ENCODE data around the gene EEF1B2.
A peak's percentile ranks its signal among the peaks of the same experiment; 100 is the strongest.
"Not testable (repeated sequence)": the region's sequence is repeated elsewhere in the genome, so short reads cannot be mapped to it uniquely, and the experiment has no call there.

The EEF1B2 gene

DNA sequence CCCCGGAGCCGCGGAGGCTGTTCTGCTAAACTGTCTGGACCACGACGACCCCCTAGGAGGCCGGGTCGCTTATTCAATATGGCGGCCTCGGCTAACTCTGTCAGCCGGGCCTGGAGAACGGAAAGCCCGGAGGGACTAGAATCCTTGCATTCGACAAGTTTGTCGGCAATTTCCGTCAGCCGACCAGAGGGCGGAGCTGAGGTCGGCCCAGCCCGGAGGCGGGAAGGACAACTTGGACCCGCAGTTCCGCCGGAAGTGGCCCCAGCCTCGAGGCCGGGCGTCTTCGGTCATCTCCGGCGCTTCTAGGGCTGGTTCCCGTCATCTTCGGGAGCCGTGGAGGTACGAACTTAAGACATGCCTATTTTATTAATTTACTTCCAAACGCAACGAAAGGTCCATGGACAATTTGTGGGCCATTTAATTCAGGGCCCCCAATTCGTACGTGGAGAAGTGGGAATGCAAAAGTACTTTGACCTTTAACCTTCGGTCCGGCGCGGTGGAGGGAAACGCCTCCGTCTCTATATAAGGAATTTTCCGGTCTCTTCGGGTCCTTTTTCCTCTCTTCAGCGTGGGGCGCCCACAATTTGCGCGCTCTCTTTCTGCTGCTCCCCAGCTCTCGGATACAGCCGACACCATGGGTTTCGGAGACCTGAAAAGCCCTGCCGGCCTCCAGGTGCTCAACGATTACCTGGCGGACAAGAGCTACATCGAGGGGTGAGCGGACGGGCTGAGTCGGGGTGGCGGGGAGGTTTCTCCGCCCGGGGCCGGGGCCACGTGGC lies at the start of gene EEF1B2, which contains the start of gene NDUFS1:
Gene EEF1B2, plus strand, starts transcription at position 550 of the 779 bp plus-strand sequence. Its CDS starts 85 bp downstream, at position 635.
Gene NDUFS1, minus strand, starts transcription at position 99 of the 779 bp plus-strand sequence. CDS start 5,766 bp downstream, outside the sequence.
- H3K4me1 ChIP-seq (ENCODE audit: control insufficient read depth, insufficient read depth, low read length): peaks cover 8% of the 10 kb centered on the region
- H3K27ac ChIP-seq (ENCODE audit: low read depth, low read length): peak within 1 kb of the TSS; percentile 83
- no peaks in the 10 kb centered on the region for H3K27me3 ChIP-seq (ENCODE audit: control insufficient read depth, insufficient read depth, low read length)
- H3K4me3 ChIP-seq (ENCODE audit: low read depth, low read length): peak within 1 kb of the TSS; percentile 91
- no peaks in the 10 kb centered on the region for H3K9me3 ChIP-seq (ENCODE audit: control insufficient read depth, insufficient read depth, low read depth, low read length)
- peak within 1 kb of the TSS; percentile 94 for H3K9ac ChIP-seq (ENCODE audit: low read length)
- H3K36me3 ChIP-seq (ENCODE audit: control insufficient read depth, insufficient read depth, low read length): peaks cover 39% of the 10 kb centered on the region

DNA sequence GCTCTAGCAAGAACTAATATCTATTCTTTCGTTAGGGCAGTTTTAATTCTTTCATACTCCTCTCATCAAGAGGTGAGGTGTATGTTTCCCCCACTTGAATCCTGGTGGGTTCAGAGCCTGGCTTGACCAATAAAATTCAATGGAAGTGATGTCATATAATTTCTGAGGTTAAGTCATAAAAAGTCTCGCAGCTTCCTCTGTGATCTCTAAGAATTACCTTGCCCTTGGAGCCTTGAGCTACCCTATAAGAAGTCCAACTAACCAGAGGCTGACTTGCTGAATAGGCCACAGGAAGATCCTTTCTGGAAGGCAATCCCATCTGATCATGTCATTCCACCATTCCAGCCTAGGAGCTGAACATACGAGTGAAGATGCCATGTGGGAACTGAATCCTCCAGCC lies 47.6 kb upstream of the EEF1B2 start:
- no peak overlapping the region for H3K4me3 ChIP-seq (ENCODE audit: low read depth, low read length)
- H3K36me3 ChIP-seq (ENCODE audit: control insufficient read depth, insufficient read depth, low read length): peaks cover 11% of the 10 kb centered on the region
- no peak overlapping the region for H3K27ac ChIP-seq (ENCODE audit: low read depth, low read length)
- no peaks in the 10 kb centered on the region for H3K27me3 ChIP-seq (ENCODE audit: control insufficient read depth, insufficient read depth, low read length)
- H3K4me1 ChIP-seq (ENCODE audit: control insufficient read depth, insufficient read depth, low read length): no peaks in the 10 kb centered on the region
- no peak overlapping the region for H3K9ac ChIP-seq (ENCODE audit: low read length)
- no peaks in the 10 kb centered on the region for H3K9me3 ChIP-seq (ENCODE audit: control insufficient read depth, insufficient read depth, low read depth, low read length)

DNA sequence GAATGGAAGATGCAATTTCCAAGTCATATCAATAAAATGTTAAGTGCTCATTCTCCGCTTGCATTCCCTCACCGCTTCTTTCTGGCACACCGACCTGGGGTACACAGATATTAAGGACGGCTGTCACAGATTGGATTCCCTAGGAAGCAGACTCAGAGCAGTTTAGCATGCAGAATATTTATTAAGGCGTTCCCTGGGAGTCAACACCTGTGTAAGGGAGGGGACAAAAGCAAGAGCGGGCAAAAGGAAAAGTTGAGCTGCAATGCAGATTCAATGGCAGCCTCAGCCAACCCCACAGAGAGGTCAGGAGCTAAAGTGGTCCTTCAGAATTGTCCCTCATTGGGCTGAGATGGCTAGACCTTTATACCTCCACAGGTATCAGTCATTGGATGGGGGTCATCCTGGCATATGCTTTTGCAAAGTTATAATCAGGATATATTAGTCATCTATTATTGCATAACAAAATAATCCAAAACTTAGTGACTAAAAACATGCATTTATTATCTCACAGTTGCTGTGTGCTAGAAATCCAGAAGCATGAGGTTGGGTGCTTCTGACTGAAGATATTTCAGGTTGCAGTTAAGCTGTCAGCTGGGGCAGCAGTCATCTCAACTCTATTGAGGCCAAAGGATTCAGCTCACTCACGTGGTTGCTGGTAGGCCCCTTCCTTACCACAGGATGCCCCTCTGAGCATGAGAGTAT lies 46.7 kb upstream of the EEF1B2 start:
- no peaks in the 10 kb centered on the region for H3K9me3 ChIP-seq (ENCODE audit: control insufficient read depth, insufficient read depth, low read depth, low read length)
- no peak overlapping the region for H3K4me3 ChIP-seq (ENCODE audit: low read depth, low read length)
- H3K9ac ChIP-seq (ENCODE audit: low read length): no peak overlapping the region
- no peaks in the 10 kb centered on the region for H3K27me3 ChIP-seq (ENCODE audit: control insufficient read depth, insufficient read depth, low read length)
- no peaks in the 10 kb centered on the region for H3K4me1 ChIP-seq (ENCODE audit: control insufficient read depth, insufficient read depth, low read length)
- H3K36me3 ChIP-seq (ENCODE audit: control insufficient read depth, insufficient read depth, low read length): peaks cover 14% of the 10 kb centered on the region
- no peak overlapping the region for H3K27ac ChIP-seq (ENCODE audit: low read depth, low read length)

DNA sequence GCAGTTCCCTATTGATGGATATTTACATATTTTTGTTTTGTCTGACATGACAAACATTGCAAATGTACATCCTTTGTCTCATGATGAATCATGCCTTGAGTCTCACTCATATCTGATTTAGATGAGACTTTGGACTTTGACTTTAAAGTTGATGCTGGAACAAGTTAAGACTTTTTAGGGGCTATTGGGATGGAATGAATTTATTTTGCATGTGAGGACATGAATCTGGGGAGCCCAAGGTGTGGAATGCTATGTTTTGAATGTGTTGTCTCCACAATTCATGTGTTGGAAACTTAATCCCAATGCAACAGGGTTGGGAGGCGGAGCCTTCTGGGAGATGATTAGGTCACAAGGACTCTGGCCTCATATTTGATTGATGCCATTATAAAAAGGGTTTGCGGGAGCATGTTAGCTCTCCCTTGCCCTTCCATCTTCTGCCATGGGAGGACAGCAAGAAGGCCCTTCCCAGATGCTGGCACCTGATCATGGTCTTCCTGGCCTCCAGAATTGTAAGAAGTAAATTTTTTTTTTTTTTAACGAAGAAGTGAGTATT lies 44.6 kb upstream of the EEF1B2 start:
- Histone ChIP-seq H3K9me3 (ENCODE audit: control insufficient read depth, insufficient read depth, low read depth, low read length) (no peaks in the 10 kb centered on the region), H3K36me3 (ENCODE audit: control insufficient read depth, insufficient read depth, low read length) (peaks cover 19% of the 10 kb centered on the region), H3K9ac (ENCODE audit: low read length) (no peak overlapping the region), H3K27ac (ENCODE audit: low read depth, low read length) (no peak overlapping the region), H3K4me3 (ENCODE audit: low read depth, low read length) (no peak overlapping the region), H3K27me3 (ENCODE audit: control insufficient read depth, insufficient read depth, low read length) (no peaks in the 10 kb centered on the region), H3K4me1 (ENCODE audit: control insufficient read depth, insufficient read depth, low read length) (no peaks in the 10 kb centered on the region)

DNA sequence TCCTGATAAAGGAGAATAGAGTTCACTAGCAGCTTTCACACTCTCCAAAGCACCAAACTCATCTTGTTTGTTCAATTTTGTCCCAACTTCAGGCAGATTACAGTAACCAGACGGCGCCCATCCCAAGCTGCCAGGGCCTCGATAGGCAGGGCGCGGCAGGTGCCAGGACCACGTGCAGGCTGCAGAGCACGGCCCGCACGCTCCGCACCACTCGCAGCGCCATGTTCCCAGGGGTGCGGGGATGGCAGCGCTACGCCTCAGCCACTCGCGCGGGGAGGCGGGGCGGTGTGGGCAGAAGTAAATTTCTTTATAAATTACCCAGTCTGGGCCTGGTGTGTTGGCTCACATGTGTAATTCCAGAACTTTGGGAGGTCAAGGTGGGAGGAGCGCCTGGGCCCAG lies 43.4 kb upstream of the EEF1B2 start:
- no peaks in the 10 kb centered on the region for H3K4me1 ChIP-seq (ENCODE audit: control insufficient read depth, insufficient read depth, low read length)
- no peak overlapping the region for H3K27ac ChIP-seq (ENCODE audit: low read depth, low read length)
- peaks cover 30% of the 10 kb centered on the region for H3K36me3 ChIP-seq (ENCODE audit: control insufficient read depth, insufficient read depth, low read length)

DNA sequence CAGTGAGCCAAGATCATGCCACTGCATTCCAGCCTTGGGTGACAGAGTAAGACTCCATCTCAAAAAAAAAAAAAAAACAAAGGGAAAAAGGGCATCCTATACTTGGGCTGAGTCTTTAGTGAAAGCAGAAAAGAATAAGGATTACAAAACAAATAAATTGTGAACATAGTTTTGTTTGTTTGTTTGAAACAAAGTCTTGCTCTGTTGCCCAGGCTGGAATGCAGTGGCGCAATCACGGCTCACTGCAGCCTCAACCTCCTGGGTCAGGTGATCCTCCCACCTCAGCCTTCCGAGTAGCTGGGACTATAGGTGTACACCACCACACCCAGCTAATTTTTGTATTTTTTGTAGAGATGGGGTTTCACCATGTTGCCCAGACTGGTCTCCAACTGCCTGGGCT lies 37.1 kb upstream of the EEF1B2 start:
- not testable (repeated sequence) for H3K27ac ChIP-seq (ENCODE audit: low read depth, low read length); H3K9me3 ChIP-seq (ENCODE audit: control insufficient read depth, insufficient read depth, low read depth, low read length); H3K27me3 ChIP-seq (ENCODE audit: control insufficient read depth, insufficient read depth, low read length); H3K9ac ChIP-seq (ENCODE audit: low read length); H3K4me1 ChIP-seq (ENCODE audit: control insufficient read depth, insufficient read depth, low read length); H3K4me3 ChIP-seq (ENCODE audit: low read depth, low read length)
- H3K36me3 ChIP-seq (ENCODE audit: control insufficient read depth, insufficient read depth, low read length): peaks cover 76% of the 10 kb centered on the region

More for the DNA sequence above, 43.4 kb upstream of the EEF1B2 start:
- Histone ChIP-seq H3K4me3 (ENCODE audit: low read depth, low read length) (no peak overlapping the region), H3K9ac (ENCODE audit: low read length) (no peak overlapping the region), H3K27me3 (ENCODE audit: control insufficient read depth, insufficient read depth, low read length) (no peaks in the 10 kb centered on the region), H3K9me3 (ENCODE audit: control insufficient read depth, insufficient read depth, low read depth, low read length) (no peaks in the 10 kb centered on the region)

DNA sequence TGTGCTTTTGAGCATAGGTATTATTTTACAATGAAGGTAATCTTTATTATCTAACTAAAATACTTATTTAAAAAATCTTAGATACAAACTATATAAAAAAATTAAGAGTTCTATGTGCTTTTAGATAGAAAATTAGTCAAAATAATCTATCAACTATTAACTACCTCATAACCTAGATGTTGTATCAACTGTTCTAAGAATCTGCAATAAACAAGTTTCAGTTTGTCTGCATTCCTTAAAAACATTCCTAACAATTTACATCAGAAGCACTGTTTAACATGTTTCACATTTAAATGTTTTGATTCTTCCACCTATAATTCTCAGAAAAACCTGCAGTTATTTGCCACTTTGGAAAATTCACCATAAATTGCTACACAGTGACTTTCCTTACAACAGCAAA lies 33.8 kb upstream of the EEF1B2 start:
- Histone ChIP-seq H3K4me1 (ENCODE audit: control insufficient read depth, insufficient read depth, low read length) (no peaks in the 10 kb centered on the region), H3K36me3 (ENCODE audit: control insufficient read depth, insufficient read depth, low read length) (peaks cover 89% of the 10 kb centered on the region), H3K27ac (ENCODE audit: low read depth, low read length) (no peak overlapping the region), H3K27me3 (ENCODE audit: control insufficient read depth, insufficient read depth, low read length) (no peaks in the 10 kb centered on the region), H3K9ac (ENCODE audit: low read length) (no peak overlapping the region), H3K9me3 (ENCODE audit: control insufficient read depth, insufficient read depth, low read depth, low read length) (no peaks in the 10 kb centered on the region), H3K4me3 (ENCODE audit: low read depth, low read length) (no peak overlapping the region)

DNA sequence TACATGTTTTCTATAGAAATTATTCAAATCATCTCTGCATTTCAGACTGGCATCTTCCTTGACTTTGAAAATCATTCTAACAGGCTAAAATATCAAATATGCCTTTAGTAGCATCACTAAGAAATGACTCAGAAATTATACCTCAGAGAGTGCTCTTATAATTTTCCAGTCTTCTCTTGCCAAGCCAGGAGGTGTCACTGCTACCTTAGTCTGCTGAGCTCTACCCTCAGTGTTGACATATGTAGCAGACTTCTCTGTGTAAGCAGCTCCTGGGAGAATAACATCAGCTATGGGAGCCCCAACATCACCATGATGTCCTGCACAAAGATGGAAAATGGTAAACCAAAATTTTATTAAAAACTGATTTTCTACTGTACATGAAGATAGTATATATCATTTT lies 32.0 kb upstream of the EEF1B2 start:
- Histone ChIP-seq H3K36me3 (ENCODE audit: control insufficient read depth, insufficient read depth, low read length) (peaks cover 88% of the 10 kb centered on the region), H3K9ac (ENCODE audit: low read length) (no peak overlapping the region), H3K4me1 (ENCODE audit: control insufficient read depth, insufficient read depth, low read length) (no peaks in the 10 kb centered on the region)

DNA sequence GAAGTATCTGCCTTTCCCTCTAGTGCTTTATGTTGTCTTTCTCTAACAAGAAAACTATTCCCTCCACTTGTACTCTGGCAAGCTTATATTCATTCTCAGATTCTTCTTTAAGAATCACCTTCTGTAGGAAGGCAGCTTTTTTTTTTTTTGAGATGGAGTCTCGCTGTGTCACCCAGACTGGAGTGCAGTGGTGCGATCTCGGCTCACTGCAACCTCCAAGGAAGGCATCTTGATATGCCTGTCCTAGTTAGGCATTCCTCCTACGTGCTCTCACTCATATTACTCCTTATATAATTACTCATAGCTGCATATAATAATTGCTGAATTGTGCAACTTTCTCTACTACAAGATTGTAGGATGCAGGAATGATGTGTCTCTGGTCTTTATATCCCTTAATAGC lies 16.2 kb upstream of the EEF1B2 start:
- Histone ChIP-seq H3K36me3 (ENCODE audit: control insufficient read depth, insufficient read depth, low read length) (peaks cover 92% of the 10 kb centered on the region), H3K4me3 (ENCODE audit: low read depth, low read length) (no peak overlapping the region), H3K4me1 (ENCODE audit: control insufficient read depth, insufficient read depth, low read length) (no peaks in the 10 kb centered on the region), H3K27ac (ENCODE audit: low read depth, low read length) (no peak overlapping the region), H3K9ac (ENCODE audit: low read length) (no peak overlapping the region), H3K9me3 (ENCODE audit: control insufficient read depth, insufficient read depth, low read depth, low read length) (no peaks in the 10 kb centered on the region), H3K27me3 (ENCODE audit: control insufficient read depth, insufficient read depth, low read length) (no peaks in the 10 kb centered on the region)

More for the DNA sequence above, 32.0 kb upstream of the EEF1B2 start:
- no peak overlapping the region for H3K27ac ChIP-seq (ENCODE audit: low read depth, low read length)
- H3K4me3 ChIP-seq (ENCODE audit: low read depth, low read length): no peak overlapping the region
- H3K9me3 ChIP-seq (ENCODE audit: control insufficient read depth, insufficient read depth, low read depth, low read length): no peaks in the 10 kb centered on the region
- no peaks in the 10 kb centered on the region for H3K27me3 ChIP-seq (ENCODE audit: control insufficient read depth, insufficient read depth, low read length)

DNA sequence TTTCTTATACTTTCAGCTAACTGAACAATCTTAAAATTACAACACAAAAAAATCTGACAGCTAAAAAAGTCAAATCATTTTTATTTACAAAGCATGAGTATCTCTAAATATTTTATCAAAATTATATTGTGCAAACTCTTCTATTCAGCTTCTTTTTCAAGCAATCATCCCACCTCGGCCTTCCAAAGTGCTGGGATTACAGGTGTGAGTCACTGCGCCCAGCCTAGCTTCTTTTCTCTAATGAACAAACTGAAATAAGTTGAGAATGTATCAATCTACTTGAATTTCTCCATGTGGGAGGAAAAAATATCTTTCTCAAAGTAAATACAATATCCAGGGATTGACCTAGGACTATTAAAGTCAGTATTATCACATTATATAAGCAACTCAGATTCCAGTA lies 15.3 kb upstream of the EEF1B2 start:
- Histone ChIP-seq H3K9me3 (ENCODE audit: control insufficient read depth, insufficient read depth, low read depth, low read length) (no peaks in the 10 kb centered on the region), H3K36me3 (ENCODE audit: control insufficient read depth, insufficient read depth, low read length) (peaks cover 96% of the 10 kb centered on the region), H3K27ac (ENCODE audit: low read depth, low read length) (no peak overlapping the region), H3K27me3 (ENCODE audit: control insufficient read depth, insufficient read depth, low read length) (no peaks in the 10 kb centered on the region), H3K9ac (ENCODE audit: low read length) (no peak overlapping the region), H3K4me3 (ENCODE audit: low read depth, low read length) (no peak overlapping the region), H3K4me1 (ENCODE audit: control insufficient read depth, insufficient read depth, low read length) (no peaks in the 10 kb centered on the region)

DNA sequence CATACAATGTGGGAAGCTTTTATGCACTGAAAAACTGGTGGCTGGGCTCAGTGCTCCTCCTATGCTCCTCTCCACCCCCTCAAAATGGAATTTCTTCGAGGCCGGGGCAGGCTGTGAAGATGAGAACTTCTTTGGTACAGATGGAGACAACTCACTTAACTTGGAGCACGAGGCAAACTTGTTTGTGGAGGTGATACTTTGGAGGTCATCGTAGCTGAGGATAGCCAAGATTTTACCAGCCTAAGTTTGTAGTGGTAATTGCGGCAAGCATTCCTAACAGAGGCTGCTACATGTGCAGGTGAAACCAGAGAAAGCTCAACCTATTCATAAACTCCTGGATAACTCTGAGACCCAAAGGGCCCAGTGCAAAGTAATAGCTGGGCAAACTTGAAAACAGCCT lies 14.0 kb upstream of the EEF1B2 start:
- Histone ChIP-seq H3K9me3 (ENCODE audit: control insufficient read depth, insufficient read depth, low read depth, low read length) (no peaks in the 10 kb centered on the region), H3K27me3 (ENCODE audit: control insufficient read depth, insufficient read depth, low read length) (no peaks in the 10 kb centered on the region), H3K4me3 (ENCODE audit: low read depth, low read length) (no peak overlapping the region), H3K4me1 (ENCODE audit: control insufficient read depth, insufficient read depth, low read length) (no peaks in the 10 kb centered on the region), H3K9ac (ENCODE audit: low read length) (no peak overlapping the region), H3K36me3 (ENCODE audit: control insufficient read depth, insufficient read depth, low read length) (peaks cover 97% of the 10 kb centered on the region), H3K27ac (ENCODE audit: low read depth, low read length) (no peak overlapping the region)
